ENCODE data around the gene ZP1. TPM values are rescaled to one million over a fixed set of nuclear protein-coding genes. Genes with fewer than 3 reads are reported as not detected.

ZP1 gene
- total RNA-seq, 1 donor from 2014 or later, result not detected

DNA sequence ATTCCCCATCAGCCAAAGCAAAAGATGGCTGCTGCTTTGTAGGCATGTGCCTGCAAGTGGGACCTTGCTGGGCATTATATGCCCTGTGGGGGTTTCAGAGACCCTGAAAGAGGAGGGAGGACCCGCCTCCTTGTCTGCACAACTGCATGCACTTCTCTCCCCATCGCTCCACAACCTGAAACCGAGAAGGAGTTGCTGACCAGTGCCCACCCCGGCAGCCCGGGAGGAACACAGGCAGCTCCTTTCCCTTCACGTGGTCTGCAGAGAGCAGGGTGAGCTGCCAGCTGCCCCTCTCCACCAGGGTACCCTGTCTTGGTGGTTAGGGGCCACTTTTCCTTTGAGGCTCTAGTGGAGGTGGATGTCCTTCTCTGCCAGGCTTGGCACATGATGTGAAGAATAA, 55.6 kb downstream of the ZP1 start:
- DNase-seq (ENCODE audit: low read depth, low spot score), result no peak

DNA sequence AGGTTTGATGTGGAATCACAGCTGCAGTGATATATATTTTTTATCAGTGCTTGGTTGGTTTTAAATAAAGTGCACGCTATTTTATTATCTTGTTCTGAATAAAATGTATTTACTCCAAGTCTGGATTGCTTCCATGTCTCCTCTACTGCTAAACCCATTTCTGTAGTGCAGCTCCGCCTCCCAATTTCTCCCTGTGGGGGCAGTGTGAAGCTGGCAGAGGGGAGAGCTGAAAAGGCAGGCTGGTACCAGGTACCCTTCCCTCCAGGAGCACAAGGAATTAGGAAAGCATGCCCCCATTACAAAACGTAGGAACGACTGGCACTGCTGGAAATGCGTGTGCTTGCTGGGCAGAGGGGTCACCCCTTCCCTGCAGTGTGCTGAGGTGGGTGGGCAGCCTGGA, 56.0 kb downstream of the ZP1 start:
- DNase-seq (ENCODE audit: low read depth, low spot score), result no peak

DNA sequence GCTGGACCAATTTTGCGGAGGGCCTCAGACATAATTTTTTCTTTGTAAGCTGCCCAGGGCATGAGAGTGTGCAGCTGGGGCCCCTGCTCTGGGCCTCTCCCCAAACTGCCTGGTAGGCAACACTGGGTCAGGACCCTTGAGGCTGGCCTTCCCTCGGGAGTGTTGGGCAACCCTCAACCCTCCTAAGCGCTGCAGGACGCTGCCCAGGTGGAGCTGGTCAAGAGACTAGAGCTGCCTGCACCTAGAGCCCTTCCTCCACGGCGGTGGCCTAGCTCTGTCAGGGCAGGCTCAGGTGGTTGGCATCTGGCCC, 56.4 kb downstream of the ZP1 start:
- no peak for DNase-seq (ENCODE audit: low read depth, low spot score)

DNA sequence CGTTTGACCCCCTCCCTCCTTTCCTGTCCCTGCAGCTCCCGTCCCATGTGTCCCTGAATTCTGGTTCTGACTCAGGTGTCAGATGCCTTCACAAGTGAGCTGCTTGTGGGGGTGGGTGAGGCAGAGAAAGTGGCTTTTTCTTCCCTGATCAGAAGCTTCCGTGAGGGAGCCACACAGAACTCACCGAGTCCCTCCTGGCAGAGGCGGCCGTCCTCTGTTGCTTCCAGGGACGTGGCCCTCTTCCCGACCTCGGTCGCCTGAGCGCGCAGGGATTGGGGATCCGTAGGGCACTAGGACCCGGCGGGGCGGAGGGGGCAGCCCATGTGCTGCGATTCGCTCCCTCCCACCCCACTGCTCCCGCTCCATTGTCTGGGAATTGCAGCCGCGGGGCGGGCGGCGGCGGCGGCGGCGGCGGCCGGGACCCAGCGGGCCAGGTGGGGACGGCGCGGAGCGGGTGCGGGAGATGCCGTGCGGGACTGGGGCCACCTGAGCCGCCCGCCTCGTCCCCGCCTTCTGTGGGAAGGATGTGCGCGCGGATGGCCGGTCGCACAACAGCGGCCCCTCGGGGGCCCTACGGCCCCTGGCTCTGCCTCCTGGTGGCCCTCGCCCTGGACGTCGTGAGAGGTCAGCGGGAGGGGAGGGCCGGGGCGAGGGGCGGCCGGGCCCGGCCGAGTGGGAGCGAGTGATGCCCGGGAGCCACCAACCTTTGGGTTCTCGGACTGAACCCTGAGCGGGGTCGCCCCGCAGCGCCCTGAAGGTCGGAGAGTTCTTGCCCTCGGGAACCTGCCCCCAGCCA, 57.0 kb downstream of the ZP1 start, which contains the start of gene TMEM132A:
TSS of gene TMEM132A (plus strand) at position 351 of the 796 bp plus-strand sequence. CDS start at position 525, 174 bp downstream.
- DNase-seq (ENCODE audit: low read depth, low spot score), result no peak

Other genes starting within 250 kb of the ZP1 start
- not detected in 2 replicates for gene MS4A8, start 167.9 kb upstream of the ZP1 start, total RNA-seq
- gene MS4A18, start 142.8 kb upstream of the ZP1 start, total RNA-seq, result not detected in 2 replicates
- not detected in 2 replicates for gene MS4A15, start 110.7 kb upstream of the ZP1 start, total RNA-seq
- not detected in 2 replicates for gene MS4A10, start 82.2 kb upstream of the ZP1 start, total RNA-seq
- 23.9 and 33.9 TPM in 2 replicates for gene CCDC86, start 25.4 kb upstream of the ZP1 start, total RNA-seq
- gene PTGDR2, start 11.6 kb upstream of the ZP1 start, total RNA-seq, result under 0.01 and 0.04 TPM in 2 replicates
- gene PRPF19, start 39.0 kb downstream of the ZP1 start, total RNA-seq, result 71.9 and 78.7 TPM in 2 replicates
- 70.9 and 95.5 TPM in 2 replicates for gene TMEM109, start 46.6 kb downstream of the ZP1 start, total RNA-seq
- gene TMEM132A, start 56.9 kb downstream of the ZP1 start, total RNA-seq, result 55.7 and 62.6 TPM in 2 replicates
- 6.6 and 8.7 TPM in 2 replicates for gene SLC15A3, start 84.6 kb downstream of the ZP1 start, total RNA-seq
- not detected in 2 replicates for gene CD6, start 104.1 kb downstream of the ZP1 start, total RNA-seq
- gene CD5, start 234.9 kb downstream of the ZP1 start, total RNA-seq, result not detected in 2 replicates

Data from pulmonary artery endothelial cell (primary cell).